IMR-90 (cell line): ENCODE results near the gene CCDC144A.
"Not testable (repeated sequence)": the region's sequence is repeated elsewhere in the genome, so short reads cannot be mapped to it uniquely, and the experiment has no call there.

ENCODE experiments used
- BHLHE40 ChIP-seq: fragments of 150-350 bp; IDR thresholded peaks from 2 replicates; pipeline ENCODE4 v1.6.1; 2016; ENCODE audit warnings: mild to moderate bottlenecking, low read depth, low read length
- CTCF ChIP-seq: conservative IDR thresholded peaks from 2 replicates; pipeline ENCODE4 v1.5.1; 2012; ENCODE audit warnings: mild to moderate bottlenecking, low read depth, low read length, improper control_type of control experiment
- FOS ChIP-seq: fragments of 150-350 bp; IDR thresholded peaks from 2 replicates; pipeline ENCODE4 v1.6.1; 2016; ENCODE audit warnings: low read depth, low read length
- NFE2L2 ChIP-seq: fragments of 150-350 bp; IDR thresholded peaks from 2 replicates; pipeline ENCODE4 v1.6.1; 2016; ENCODE audit warnings: low read depth, mild to moderate bottlenecking, low read length
- POLR2A ChIP-seq: IDR thresholded peaks from 2 replicates; pipeline ENCODE4 v1.6.1; 2012; ENCODE audit warnings: mild to moderate bottlenecking, low read depth, low read length
- SMC3 ChIP-seq: fragments of 150-350 bp; IDR thresholded peaks from 2 replicates; pipeline ENCODE4 v1.6.1; 2016; ENCODE audit warnings: low read depth, mild to moderate bottlenecking, antibody characterized with exemption, low read length, moderate library complexity
- USF2 ChIP-seq: fragments of 150-350 bp; IDR thresholded peaks from 2 replicates; pipeline ENCODE4 v1.6.1; 2017; ENCODE audit warnings: mild to moderate bottlenecking, antibody characterized with exemption, low read length, low read depth

- not testable (repeated sequence) for TF ChIP-seq USF2, BHLHE40, CTCF, NFE2L2, FOS, SMC3, POLR2A
Measured at GRCh38 chr17:16751924-16752287, 61.9 kb downstream of the CCDC144A start.
